Colonic mucosa (tissue), 4 donors: ENCODE results near the gene ABHD4. TPM values are rescaled to one million over a fixed set of nuclear protein-coding genes. Genes with fewer than 3 reads are reported as not detected.
"Not testable (repeated sequence)": the region's sequence is repeated elsewhere in the genome, so short reads cannot be mapped to it uniquely, and the experiment has no call there.

Experiments
- DNase-seq: peaks from one replicate; pipeline ENCODE4 v3.0.0-alpha.2; 2020
- H3K27ac ChIP-seq: fragments of 200-600 bp; one replicate; pipeline ENCODE4 v1.8.0; 2021
- H3K27me3 ChIP-seq: fragments of 200-600 bp; one replicate; pipeline ENCODE4 v1.8.0; 2021
- H3K36me3 ChIP-seq: fragments of 200-600 bp; one replicate; pipeline ENCODE4 v1.8.0; 2021
- H3K4me1 ChIP-seq: fragments of 200-600 bp; one replicate; pipeline ENCODE4 v1.8.0; 2021; ENCODE audit warnings: mild to moderate bottlenecking
- H3K4me3 ChIP-seq: fragments of 200-600 bp; one replicate; pipeline ENCODE4 v1.8.0; 2021
- H3K9ac ChIP-seq, 2 donors: one replicate each; pipeline ENCODE4 v1.7.0; 2013; ENCODE audit warnings: control low read depth in 2 of 2, low read depth in 2 of 2, low read length in 2 of 2
- H3K9me3 ChIP-seq: fragments of 200-600 bp; one replicate; pipeline ENCODE4 v1.8.0; 2021
- intact Hi-C: fragments of 100-400 bp; cut with DNase I; formaldehyde crosslinking; loops from one replicate; pipeline ENCODE4 v1.14.1; 2022
- total RNA-seq, 2 donors: library from RNA; stranded (reverse); fragmentation: NEBNext Ultra II Directional in 1 of 2; extraction: Animal tissue kit (Norgen Biotek cat#: 25700) in 1 of 2; gene quantifications; one replicate each; pipeline ENCODE4 v1.2.1, GENCODE V29; 2021
- TF ChIP-seq, protein P1 (sequence below): fragments of 200-600 bp; IDR thresholded peaks from one replicate; pipeline ENCODE4 v1.8.0; 2022; ENCODE audit warnings: antibody characterized with exemption, mild to moderate bottlenecking
- donor health status: healthy.
- donor health status: DM: no; HTN: no; CAD: no.
- donor health status: DM: no; HTN: no; CAD: no.

Gene ABHD4
- total RNA-seq, 2 donors from 2014 or later = 14.5 to 32.4 TPM

DNA sequence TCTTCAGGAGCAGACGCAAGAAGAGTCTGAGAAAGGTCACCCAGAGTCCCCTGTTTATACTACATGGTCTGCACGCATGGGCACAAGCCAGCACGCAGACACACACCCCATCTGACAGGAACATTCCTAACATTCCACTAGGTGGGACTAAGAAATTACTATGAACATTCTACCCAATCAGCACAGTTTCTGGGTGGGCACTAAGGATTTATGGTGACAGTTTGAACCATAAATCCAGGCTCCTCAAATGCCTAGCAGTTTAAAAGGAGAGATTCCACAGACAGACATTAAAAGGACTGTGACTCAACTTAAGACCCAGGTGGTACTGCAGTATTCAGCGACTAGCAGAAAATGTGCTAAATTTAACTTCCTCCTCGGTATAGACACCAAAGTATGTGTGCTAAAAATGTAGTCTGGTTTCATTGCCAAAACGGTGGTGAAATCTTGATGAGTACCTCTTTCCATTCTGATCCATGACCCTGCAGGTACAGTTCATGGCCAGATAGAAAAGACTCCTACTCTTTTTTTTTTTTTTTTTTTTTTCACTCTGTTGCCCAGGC lies 16.2 kb downstream of the ABHD4 start:
- H3K27ac ChIP-seq = no peak overlapping the region
- no peak overlapping the region for H3K9ac ChIP-seq
- DNase-seq = peak; percentile 18

DNA sequence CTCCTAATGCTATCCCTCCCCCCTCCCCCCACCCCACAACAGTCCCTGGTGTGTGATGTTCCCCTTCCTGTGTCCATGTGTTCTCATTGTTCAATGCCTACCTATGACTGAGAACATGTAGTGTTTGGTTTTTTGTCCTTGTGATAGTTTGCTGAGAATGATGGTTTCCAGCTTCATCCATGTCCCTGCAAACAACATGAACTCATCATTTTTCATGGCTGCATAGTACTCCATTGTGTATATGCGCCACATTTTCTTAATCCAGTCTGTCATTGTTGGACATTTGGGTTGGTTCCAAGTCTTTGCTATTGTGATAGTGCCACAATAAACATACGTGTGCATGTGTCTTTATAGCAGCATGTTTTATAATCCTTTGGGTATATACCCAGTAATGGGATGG lies 17.7 kb downstream of the ABHD4 start:
- H3K27me3 ChIP-seq, H3K9ac ChIP-seq, DNase-seq, H3K9me3 ChIP-seq, H3K4me1 ChIP-seq, H3K4me3 ChIP-seq, H3K36me3 ChIP-seq, H3K27ac ChIP-seq, intact Hi-C loops: not testable (repeated sequence)

More for the DNA sequence above, 16.2 kb downstream of the ABHD4 start:
- H3K27me3 ChIP-seq = no peaks in the 10 kb centered on the region
- TF ChIP-seq, protein P1, sequence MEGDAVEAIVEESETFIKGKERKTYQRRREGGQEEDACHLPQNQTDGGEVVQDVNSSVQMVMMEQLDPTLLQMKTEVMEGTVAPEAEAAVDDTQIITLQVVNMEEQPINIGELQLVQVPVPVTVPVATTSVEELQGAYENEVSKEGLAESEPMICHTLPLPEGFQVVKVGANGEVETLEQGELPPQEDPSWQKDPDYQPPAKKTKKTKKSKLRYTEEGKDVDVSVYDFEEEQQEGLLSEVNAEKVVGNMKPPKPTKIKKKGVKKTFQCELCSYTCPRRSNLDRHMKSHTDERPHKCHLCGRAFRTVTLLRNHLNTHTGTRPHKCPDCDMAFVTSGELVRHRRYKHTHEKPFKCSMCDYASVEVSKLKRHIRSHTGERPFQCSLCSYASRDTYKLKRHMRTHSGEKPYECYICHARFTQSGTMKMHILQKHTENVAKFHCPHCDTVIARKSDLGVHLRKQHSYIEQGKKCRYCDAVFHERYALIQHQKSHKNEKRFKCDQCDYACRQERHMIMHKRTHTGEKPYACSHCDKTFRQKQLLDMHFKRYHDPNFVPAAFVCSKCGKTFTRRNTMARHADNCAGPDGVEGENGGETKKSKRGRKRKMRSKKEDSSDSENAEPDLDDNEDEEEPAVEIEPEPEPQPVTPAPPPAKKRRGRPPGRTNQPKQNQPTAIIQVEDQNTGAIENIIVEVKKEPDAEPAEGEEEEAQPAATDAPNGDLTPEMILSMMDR = no peak
- H3K9me3 ChIP-seq = no peaks in the 10 kb centered on the region
- no peak overlapping the region for H3K4me3 ChIP-seq
- no peaks in the 10 kb centered on the region for H3K36me3 ChIP-seq
- H3K4me1 ChIP-seq = no peaks in the 10 kb centered on the region
- intact Hi-C loops = no loop called here

DNA sequence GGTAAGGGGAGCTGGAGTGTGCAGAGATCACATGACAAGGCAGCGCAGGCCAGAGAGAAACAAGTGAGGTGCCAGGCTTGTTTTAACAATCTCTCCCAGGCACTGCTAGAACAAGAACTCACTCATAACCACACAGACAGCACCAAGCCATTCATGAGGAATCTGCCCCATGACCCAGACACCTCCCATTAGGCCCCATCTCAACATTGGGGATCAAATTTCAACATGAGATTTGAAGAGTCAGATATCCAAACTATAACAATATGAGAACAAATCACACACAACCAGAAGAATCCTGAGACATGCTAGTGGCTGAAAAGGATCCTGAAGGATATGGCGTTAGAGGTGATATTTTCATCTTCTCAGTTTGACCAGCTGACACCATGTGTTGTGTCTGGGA lies 24.2 kb downstream of the ABHD4 start:
- TF ChIP-seq, protein P1 = no peak
- intact Hi-C loops = no loop called here
- Histone ChIP-seq H3K27me3 (no peaks in the 10 kb centered on the region), H3K9me3 (no peaks in the 10 kb centered on the region), H3K36me3 (no peaks in the 10 kb centered on the region), H3K9ac (no peak overlapping the region), H3K4me3 (no peak overlapping the region), H3K4me1 (no peaks in the 10 kb centered on the region), H3K27ac (no peak overlapping the region)
- peak; percentile 7 for DNase-seq

DNA sequence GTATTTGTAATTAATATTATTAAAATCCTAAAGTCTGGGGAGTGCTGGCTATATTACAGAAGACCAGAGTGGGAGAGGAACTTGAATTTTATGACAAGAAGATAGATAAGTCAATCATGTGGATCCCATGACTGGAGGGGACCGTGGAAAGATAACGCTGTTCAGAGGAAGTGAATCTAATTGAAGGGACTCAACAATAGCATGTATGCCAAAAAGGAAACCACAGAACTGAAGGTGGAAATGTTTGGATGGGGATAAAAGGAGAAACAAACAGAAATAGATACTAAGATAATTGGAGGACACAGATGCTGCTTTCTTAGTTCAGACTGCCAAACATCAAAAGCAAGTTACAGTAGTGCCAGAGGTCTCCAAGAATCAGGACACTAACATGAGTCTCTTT lies 24.9 kb downstream of the ABHD4 start:
- intact Hi-C loops = no loop called here
- Histone ChIP-seq H3K36me3 (no peaks in the 10 kb centered on the region), H3K27ac (no peak overlapping the region), H3K4me3 (no peak overlapping the region), H3K9me3 (no peaks in the 10 kb centered on the region), H3K27me3 (no peaks in the 10 kb centered on the region), H3K9ac (no peak overlapping the region), H3K4me1 (no peaks in the 10 kb centered on the region)
- TF ChIP-seq, protein P1 = no peak
- DNase-seq = peak; percentile 3

DNA sequence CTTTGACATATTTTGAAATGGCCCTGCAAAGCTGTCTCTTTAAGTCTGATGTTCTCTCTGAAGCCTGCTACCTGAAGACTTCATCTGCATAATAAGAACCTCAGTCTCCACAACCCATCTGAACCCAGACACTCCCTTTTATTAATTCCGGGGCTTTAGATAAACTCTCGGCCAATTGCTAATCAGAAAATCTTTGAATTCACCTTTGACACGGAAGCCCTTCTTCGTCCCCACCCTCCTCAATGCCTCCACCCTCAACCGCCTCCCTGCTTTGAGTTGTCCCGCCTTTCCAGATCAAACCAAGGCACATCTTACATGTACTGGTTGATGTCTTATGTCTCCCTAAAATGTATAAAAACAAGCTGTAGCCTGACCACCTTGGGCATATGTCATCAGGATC lies 28.5 kb downstream of the ABHD4 start:
- Histone ChIP-seq H3K4me3 (no peak overlapping the region), H3K27ac (no peak overlapping the region), H3K9ac (no peak overlapping the region), H3K9me3 (no peaks in the 10 kb centered on the region), H3K36me3 (no peaks in the 10 kb centered on the region), H3K4me1 (no peaks in the 10 kb centered on the region), H3K27me3 (no peaks in the 10 kb centered on the region)
- intact Hi-C loops = no loop called here
- DNase-seq = no peak
- TF ChIP-seq, protein P1 = no peak

DNA sequence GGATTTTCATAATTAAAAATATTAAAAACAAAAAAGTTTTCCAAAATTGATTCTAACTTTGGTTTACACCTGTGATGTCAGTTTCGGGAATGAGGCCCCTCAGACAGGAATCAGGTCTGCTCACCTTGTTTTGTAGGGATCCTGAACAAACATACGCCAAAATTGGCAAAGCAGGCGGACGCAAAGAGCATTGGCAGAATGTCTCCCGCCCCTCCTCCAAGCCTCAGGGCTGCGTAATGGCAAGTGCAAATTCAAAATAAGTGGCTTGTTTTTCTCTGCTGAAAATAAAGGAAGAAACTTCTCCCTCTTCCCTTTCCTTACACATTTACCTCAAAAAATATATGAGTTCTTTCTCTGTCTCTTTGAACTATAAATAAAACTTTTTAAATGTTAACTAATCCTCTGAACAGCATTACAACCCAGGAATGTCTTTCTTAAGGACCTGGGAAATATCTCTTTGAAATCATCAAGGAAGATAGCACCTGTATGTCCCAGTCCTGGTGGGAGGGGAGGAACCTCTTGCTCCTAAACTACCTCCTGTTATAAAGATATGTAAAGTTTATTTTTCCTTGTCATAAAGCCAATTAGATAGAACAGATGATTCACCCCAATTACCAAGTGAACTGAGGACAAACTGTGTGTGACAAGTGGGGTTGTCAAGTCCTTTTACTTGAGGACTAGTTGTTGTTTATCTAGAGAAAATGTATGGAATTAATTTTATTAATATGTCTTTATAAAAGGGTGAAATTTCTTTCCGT lies 29.6 kb downstream of the ABHD4 start:
- Histone ChIP-seq H3K9ac (no peak overlapping the region), H3K9me3 (no peaks in the 10 kb centered on the region), H3K27ac (no peak overlapping the region), H3K27me3 (no peaks in the 10 kb centered on the region), H3K4me1 (no peaks in the 10 kb centered on the region), H3K4me3 (no peak overlapping the region), H3K36me3 (no peaks in the 10 kb centered on the region)
- DNase-seq = no peak
- intact Hi-C loops = no loop called here
- TF ChIP-seq, protein P1 = no peak
